Activated B cell treated with CpG ODN at 0.5 μM for 24 hours (primary cell): Measurements from ENCODE around the gene ABCE1. TPM values are rescaled to one million over a fixed set of nuclear protein-coding genes. Genes with fewer than 3 reads are reported as not detected.
A peak's percentile ranks its signal among the peaks of the same experiment; 100 is the strongest.

Experiments
- ATAC-seq: fragments of 200-7000 bp; cut with Tn5 transposase; one replicate; pipeline ENCODE4 v1.10.0; 2021; ENCODE audit warnings: low read depth, mild to moderate bottlenecking, moderate library complexity
- CTCF ChIA-PET: fragments of 350-600 bp; sonication (Branson Sonifier 250); formaldehyde crosslinking; loops from one replicate; lab custom pipeline; 2021; ENCODE audit warnings: antibody characterized with exemption; lab: Charles Lee
- POLR2A ChIA-PET: fragments of 350-600 bp; sonication (Branson Sonifier 250); formaldehyde crosslinking; loops from one replicate; lab custom pipeline; 2021; ENCODE audit warnings: antibody characterized with exemption; lab: Charles Lee
- DNase-seq: peaks from one replicate; pipeline ENCODE4 v3.0.0; 2022
- H3K27ac Mint-ChIP-seq: one replicate; pipeline ENCODE4 v1.8.0; 2020; ENCODE audit warnings: mixed read lengths
- H3K27me3 Mint-ChIP-seq: one replicate; pipeline ENCODE4 v1.8.0; 2021; ENCODE audit warnings: mixed read lengths
- H3K36me3 Mint-ChIP-seq: one replicate; pipeline ENCODE4 v1.8.0; 2021; ENCODE audit warnings: low read depth, mixed read lengths
- H3K4me1 Mint-ChIP-seq: one replicate; pipeline ENCODE4 v1.8.0; 2021; ENCODE audit warnings: mixed read lengths
- H3K4me3 Mint-ChIP-seq: one replicate; pipeline ENCODE4 v1.8.0; 2020; ENCODE audit warnings: mild to moderate bottlenecking, mixed read lengths
- H3K9me3 Mint-ChIP-seq: one replicate; pipeline ENCODE4 v1.8.0; 2020; ENCODE audit warnings: mixed read lengths
- CTCF ChIP-seq: fragments of 200-600 bp; IDR thresholded peaks from one replicate; pipeline ENCODE4 v1.8.0; 2022; ENCODE audit warnings: antibody characterized with exemption, mild to moderate bottlenecking
- intact Hi-C: fragments of 100-400 bp; cut with micrococcal nuclease; formaldehyde crosslinking; loops from one replicate; pipeline ENCODE4 v1.15.1; 2024
- total RNA-seq: library from RNA; stranded (reverse); gene quantifications from 2 replicates; pipeline ENCODE4 v1.2.3, GENCODE V29; 2022

The ABCE1 gene
- total RNA-seq, 1 donor from 2014 or later = 81.6 TPM

DNA sequence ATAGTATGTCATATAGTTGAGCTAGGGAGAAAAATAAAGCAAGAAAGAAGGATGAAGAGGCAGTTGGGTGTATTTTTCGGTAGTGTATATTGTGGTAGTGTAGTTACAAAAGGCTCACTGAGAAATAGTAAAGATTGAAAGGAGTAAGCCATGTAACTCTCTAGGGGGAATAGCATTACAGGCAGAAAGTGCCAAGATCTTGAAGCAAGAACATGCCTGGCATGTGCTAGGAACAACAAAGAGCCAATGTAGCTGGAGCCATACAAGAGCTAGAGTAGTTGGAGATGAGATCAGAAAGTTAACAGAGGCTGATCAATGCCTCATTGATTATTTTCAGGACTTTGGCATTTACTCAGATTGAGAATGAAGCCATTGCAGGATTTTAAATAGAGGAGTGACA is 3.0 kb downstream of the ABCE1 start:
- TF ChIP-seq CTCF = no peak
- no peaks in the 10 kb centered on the region for H3K9me3 Mint-ChIP-seq
- peaks cover 37% of the 10 kb centered on the region for H3K36me3 Mint-ChIP-seq
- H3K4me3 Mint-ChIP-seq = no peak overlapping the region
- ATAC-seq = no peak
- no peaks in the 10 kb centered on the region for H3K27me3 Mint-ChIP-seq
- DNase-seq = no peak
- POLR2A ChIA-PET = no interaction called here
- intact Hi-C loops = loop anchor here (5.0 kb wide), 1 partner anchor 41 kb away; no protein-coding TSS in a partner anchor
- H3K4me1 Mint-ChIP-seq = peaks cover 38% of the 10 kb centered on the region
- no peak overlapping the region for H3K27ac Mint-ChIP-seq
- CTCF ChIA-PET = no interaction called here

GRCh38 chr4:145102619-145103018 is 4.5 kb downstream of the ABCE1 start:
- H3K27me3 Mint-ChIP-seq = no peaks in the 10 kb centered on the region
- peaks cover 29% of the 10 kb centered on the region for H3K4me1 Mint-ChIP-seq
- peaks cover 44% of the 10 kb centered on the region for H3K36me3 Mint-ChIP-seq
- ATAC-seq = no peak
- intact Hi-C loops = loop anchor here (5.0 kb wide), 1 partner anchor 40 kb away; no protein-coding TSS in a partner anchor
- ChIA-PET POLR2A (no interaction called here), CTCF (no interaction called here)
- no peaks in the 10 kb centered on the region for H3K9me3 Mint-ChIP-seq
- no peak overlapping the region for H3K4me3 Mint-ChIP-seq
- no peak overlapping the region for H3K27ac Mint-ChIP-seq
- TF ChIP-seq CTCF = no peak
- DNase-seq = no peak

DNA sequence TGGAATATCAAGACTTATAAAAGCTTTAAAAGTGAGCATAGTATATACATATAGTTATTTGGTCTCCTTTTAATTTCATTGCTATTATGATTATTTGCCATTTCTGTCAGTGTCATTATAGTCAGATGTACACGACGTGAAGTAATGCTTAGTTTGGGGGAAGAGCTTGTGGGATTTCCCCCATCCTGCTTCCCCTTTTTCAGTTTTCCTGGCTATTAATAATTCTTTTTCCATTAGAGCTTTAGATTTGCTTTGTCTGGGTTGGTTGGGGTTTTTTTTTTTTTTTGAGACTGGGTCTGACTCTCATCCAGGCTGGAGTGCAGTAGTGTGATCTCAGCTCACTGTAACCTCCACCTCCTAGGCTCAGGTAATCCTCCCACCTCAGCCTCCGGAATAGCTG is 5.4 kb downstream of the ABCE1 start:
- ATAC-seq (no peak), DNase-seq (no peak)
- Mint-ChIP-seq H3K4me3 (peak overlapping the region; percentile 68), H3K4me1 (peaks cover 22% of the 10 kb centered on the region), H3K27me3 (no peaks in the 10 kb centered on the region), H3K27ac (no peak overlapping the region), H3K36me3 (peaks cover 42% of the 10 kb centered on the region), H3K9me3 (no peaks in the 10 kb centered on the region)
- intact Hi-C loops = loop anchor here (5.0 kb wide), 1 partner anchor 39 kb away; no protein-coding TSS in a partner anchor
- CTCF ChIA-PET = interaction anchor here (0.9 kb wide), 1 partner anchor 513 kb away, joined by 3 read pairs; no protein-coding TSS in a partner anchor
- POLR2A ChIA-PET = interaction anchor here (0.7 kb wide), 1 partner anchor 34 kb away, joined by 4 read pairs; no protein-coding TSS in a partner anchor
- TF ChIP-seq CTCF = no peak

- Mint-ChIP-seq H3K36me3 (peaks cover 64% of the 10 kb centered on the region), H3K27ac (no peak overlapping the region), H3K4me3 (no peak overlapping the region), H3K9me3 (no peaks in the 10 kb centered on the region), H3K4me1 (peaks cover 2% of the 10 kb centered on the region), H3K27me3 (no peaks in the 10 kb centered on the region)
- TF ChIP-seq CTCF = no peak
- POLR2A ChIA-PET = no interaction called here
- no peak for DNase-seq
- CTCF ChIA-PET = no interaction called here
- intact Hi-C loops = no loop called here
- no peak for ATAC-seq
Measured at GRCh38 chr4:145107126-145107525, 9.0 kb downstream of the ABCE1 start.

DNA sequence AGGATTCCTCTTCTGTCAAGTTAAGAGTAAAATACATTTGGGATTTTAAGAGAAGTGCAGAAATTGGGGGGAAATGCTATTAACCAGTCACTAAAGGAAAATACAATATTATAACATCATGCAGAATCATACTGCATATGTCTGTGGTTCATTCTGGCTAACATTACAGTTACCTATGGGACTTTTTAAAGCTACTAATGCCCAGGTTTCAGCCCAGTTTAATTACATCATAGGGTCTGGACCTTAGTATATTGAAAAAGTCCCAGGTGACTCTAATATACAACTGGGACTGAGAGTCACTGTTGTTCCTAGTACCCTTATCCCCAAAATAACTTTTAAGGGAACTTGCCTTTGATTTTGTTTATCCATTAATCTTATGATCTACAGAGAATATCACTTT is 10.0 kb downstream of the ABCE1 start:
- CTCF ChIA-PET = no interaction called here
- peaks cover 2% of the 10 kb centered on the region for H3K4me1 Mint-ChIP-seq
- H3K27ac Mint-ChIP-seq = no peak overlapping the region
- H3K4me3 Mint-ChIP-seq = no peak overlapping the region
- intact Hi-C loops = no loop called here
- no peaks in the 10 kb centered on the region for H3K27me3 Mint-ChIP-seq
- no peak for ATAC-seq
- H3K9me3 Mint-ChIP-seq = no peaks in the 10 kb centered on the region
- peaks cover 74% of the 10 kb centered on the region for H3K36me3 Mint-ChIP-seq
- TF ChIP-seq CTCF = no peak
- DNase-seq = no peak
- POLR2A ChIA-PET = interaction anchor here (1.0 kb wide), 1 partner anchor 10 kb away, joined by 4 read pairs; the partner anchor contains the start of genes ABCE1 and ANAPC10
